Endothelial cell of umbilical vein (primary cell): ENCODE measurements around the gene LCMT1. TPM values are rescaled to one million over a fixed set of nuclear protein-coding genes. Genes with fewer than 3 reads are reported as not detected.

ENCODE experiments used
- BruUV-seq: library from RNA; stranded (reverse); fragments of 400-500 nt; replicated peaks from 2 replicates; lab custom pipeline; 2021; lab: Mats Ljungman, UMichigan
- CTCF ChIA-PET: fragments of 300-600, 350-600 bp; sonication (Branson Sonifier 250); formaldehyde crosslinking; loops from one replicate; lab custom pipeline; 2021; ENCODE audit warnings: antibody characterized with exemption, inconsistent platforms; lab: Charles Lee
- POLR2A ChIA-PET: fragments of 300-600, 350-600 bp; sonication (Branson Sonifier 250); formaldehyde crosslinking; loops from one replicate; lab custom pipeline; 2021; ENCODE audit warnings: antibody characterized with exemption, inconsistent platforms; lab: Charles Lee
- DNase-seq: peaks from one replicate; pipeline ENCODE4 v3.0.0-alpha.2; 2011; ENCODE audit warnings: low read depth, low spot score
- FAIRE-seq: peaks from 2 replicates; lab custom pipeline; 2011; peaks lifted over from hg19 to GRCh38; lab: Jason Lieb, UNC
- H2AFZ ChIP-seq: 2 replicates; pipeline ENCODE4 v1.6.0; 2012; ENCODE audit warnings: low read depth, low read length, control low read depth, inconsistent platforms
- H3K27ac ChIP-seq: 2 replicates; pipeline ENCODE4 v1.5.1; 2011; ENCODE audit warnings: low read depth, mild to moderate bottlenecking, control low read depth, low read length, moderate library complexity; ENCODE audit not compliant: insufficient read depth
- H3K27me3 ChIP-seq, 2 experiments: 2 replicates each; pipeline versions ENCODE4 v1.6.0 to v1.6.1; 2011; ENCODE audit warnings: low read length in 2 of 2, mixed read lengths in 1 of 2; ENCODE audit not compliant: control insufficient read depth in 2 of 2, insufficient read depth in 2 of 2
- H3K36me3 ChIP-seq, 2 experiments: 2 replicates in 1 of 2; 3 replicates in 1 of 2; pipeline ENCODE4 v1.5.1; 2011; ENCODE audit warnings: low read length in 2 of 2, mild to moderate bottlenecking in 1 of 2, moderate library complexity in 1 of 2; ENCODE audit not compliant: control insufficient read depth in 2 of 2, insufficient read depth in 2 of 2; ENCODE audit errors: extremely low read depth in 1 of 2
- H3K4me1 ChIP-seq: 3 replicates; pipeline ENCODE4 v1.5.1; 2011; ENCODE audit warnings: mild to moderate bottlenecking, low read length; ENCODE audit not compliant: control insufficient read depth, insufficient read depth; ENCODE audit errors: extremely low read depth
- H3K4me2 ChIP-seq: 2 replicates; pipeline ENCODE4 v1.6.1; 2011; ENCODE audit warnings: low read length, control low read depth, mixed read lengths; ENCODE audit not compliant: insufficient read depth
- H3K4me3 ChIP-seq, 3 experiments: fragments of 200-600 bp in 1 of 3; sonication (generic), shearing (Covaris generic) in 1 of 3; replicated peaks in 1 of 3; 2 replicates each; pipeline ENCODE4 v1.5.1; 2011 to 2016; ENCODE audit warnings: control low read depth in 3 of 3, low read length in 3 of 3, mild to moderate bottlenecking in 2 of 3, inconsistent platforms in 1 of 3, low read depth in 1 of 3, moderate library complexity in 1 of 3; ENCODE audit not compliant: insufficient read depth in 1 of 3
- H3K79me2 ChIP-seq: 2 replicates; pipeline ENCODE4 v1.6.0; 2012; ENCODE audit warnings: low read length, inconsistent platforms; ENCODE audit not compliant: control insufficient read depth, insufficient read depth
- H3K9ac ChIP-seq: replicated peaks from 2 replicates; pipeline ENCODE3; 2011; ENCODE audit warnings: low read length, control low read depth; ENCODE audit not compliant: insufficient read depth; ENCODE audit errors: extremely low read depth
- H3K9me1 ChIP-seq: replicated peaks from 3 replicates; pipeline ENCODE4 v1.6.0; 2011; ENCODE audit warnings: mild to moderate bottlenecking, low read length; ENCODE audit not compliant: control insufficient read depth, insufficient read depth; ENCODE audit errors: extremely low read depth
- H3K9me3 ChIP-seq: replicated peaks from 2 replicates; pipeline ENCODE4 v1.5.1; 2012; ENCODE audit warnings: low read length, inconsistent platforms; ENCODE audit not compliant: control insufficient read depth, insufficient read depth
- H4K20me1 ChIP-seq: replicated peaks from 2 replicates; pipeline ENCODE3; 2011; ENCODE audit warnings: mild to moderate bottlenecking, low read length; ENCODE audit not compliant: control insufficient read depth, insufficient read depth; ENCODE audit errors: extremely low read depth
- CTCF ChIP-seq, 2 donors: IDR thresholded peaks; 1 replicate in 1 of 2; 2 replicates in 1 of 2; pipeline ENCODE4 v1.5.1; 2011; ENCODE audit warnings: low read length in 2 of 2, mild to moderate bottlenecking in 2 of 2, moderate library complexity in 2 of 2, control low read depth in 1 of 2, inconsistent platforms in 1 of 2, low read depth in 1 of 2; ENCODE audit not compliant: insufficient read depth in 1 of 2; ENCODE audit errors: extremely low read depth in 1 of 2
- EZH2 ChIP-seq: IDR thresholded peaks from 2 replicates; pipeline ENCODE4 v1.6.1; 2012; ENCODE audit warnings: borderline replicate concordance, low read depth, mild to moderate bottlenecking, moderate library complexity, low read length, inconsistent platforms; ENCODE audit not compliant: severe bottlenecking
- FOS ChIP-seq: IDR thresholded peaks from 2 replicates; pipeline ENCODE4 v1.6.1; 2011; ENCODE audit warnings: mild to moderate bottlenecking, low read length, moderate library complexity, borderline replicate concordance; ENCODE audit not compliant: insufficient read depth
- GATA2 ChIP-seq: IDR thresholded peaks from 2 replicates; pipeline ENCODE4 v1.7.0; 2011; ENCODE audit warnings: low read depth, mild to moderate bottlenecking, moderate library complexity, mixed read lengths, low read length; ENCODE audit not compliant: insufficient read length, insufficient read depth
- JUN ChIP-seq: IDR thresholded peaks from 2 replicates; pipeline ENCODE4 v1.6.1; 2011; ENCODE audit warnings: borderline replicate concordance, low read depth; ENCODE audit not compliant: insufficient read length, insufficient read depth
- MYC ChIP-seq: IDR thresholded peaks from one replicate; pipeline ENCODE4 v1.6.1; 2011; ENCODE audit warnings: mild to moderate bottlenecking, low read depth, low read length
- POLR2A ChIP-seq: IDR thresholded peaks from 2 replicates; pipeline ENCODE4 v1.6.1; 2012; ENCODE audit warnings: low read depth, mild to moderate bottlenecking, control low read depth, low read length
- POLR2AphosphoS5 ChIP-seq: IDR thresholded peaks from 2 replicates; pipeline ENCODE4 v1.6.1; 2012; ENCODE audit warnings: low read depth, mild to moderate bottlenecking, control low read depth, low read length, moderate library complexity; ENCODE audit not compliant: insufficient read depth
- dilution Hi-C: fragments of 300-500 bp; cut with MboI; formaldehyde crosslinking; loops from one replicate; pipeline ENCODE4 v1.15.0; 2019; ENCODE audit warnings: low sequenced_read_pairs; ENCODE audit not compliant: extremely low pct_ligation_motif_present
- intact Hi-C: fragments of 100-400 bp; cut with micrococcal nuclease; formaldehyde crosslinking; loops from one replicate; pipeline ENCODE4 v1.10.0; 2022
- polyA plus RNA-seq, 4 experiments: library from polyadenylated mRNA; depleted of rRNA in 3 of 4; stranded (reverse) in 3 of 4; unstranded in 1 of 4; fragments of >200 nt; gene quantifications; 2 replicates each; pipeline versions ENCODE4 v1.2.1 to v1.2.3, GENCODE V29; 2011 to 2012; ENCODE audit warnings: missing spikeins in 1 of 4
- total RNA-seq: library from RNA; stranded (reverse); gene quantifications from 2 replicates; pipeline ENCODE4 v1.2.3, GENCODE V29; 2021
- TF ChIP-seq, protein P1 (sequence below): IDR thresholded peaks from 2 replicates; pipeline ENCODE4 v1.6.1; 2011; ENCODE audit not compliant: insufficient read depth, insufficient read length

Gene LCMT1
- total and polyA plus RNA-seq, 2 donors (not counting 3 experiments of a cell fraction or from before 2014, with no cell fraction given) = 23.5 to 36.2 TPM

GRCh38 chr16:25194273-25194878 lies 82.8 kb downstream of the LCMT1 start:
- Histone ChIP-seq H3K9ac (no peak overlapping the region), H3K4me1 (no peaks in the 10 kb centered on the region), H3K36me3 (no peaks in the 10 kb centered on the region), H3K27ac (no peak overlapping the region), H3K9me1 (no peaks in the 10 kb centered on the region), H3K4me3 (no peak overlapping the region), H3K79me2 (no peaks in the 10 kb centered on the region), H3K4me2 (no peak overlapping the region), H3K9me3 (no peaks in the 10 kb centered on the region), H3K27me3 (no peaks in the 10 kb centered on the region), H4K20me1 (no peaks in the 10 kb centered on the region), H2AFZ (no peak overlapping the region)
- ChIA-PET CTCF (interaction anchor here (1.0 kb wide), 2 partner anchors 10 to 38 kb away, joined by 3 read pairs; no protein-coding TSS in a partner anchor), POLR2A (no interaction called here)
- TF ChIP-seq FOS (no peak), POLR2AphosphoS5 (no peak), JUN (no peak), GATA2 (no peak)
- DNase-seq = no peak
- intact Hi-C loops = no loop called here
- dilution Hi-C loops = no loop called here
- BruUV-seq = no TSS peak
- no peak for FAIRE-seq

DNA sequence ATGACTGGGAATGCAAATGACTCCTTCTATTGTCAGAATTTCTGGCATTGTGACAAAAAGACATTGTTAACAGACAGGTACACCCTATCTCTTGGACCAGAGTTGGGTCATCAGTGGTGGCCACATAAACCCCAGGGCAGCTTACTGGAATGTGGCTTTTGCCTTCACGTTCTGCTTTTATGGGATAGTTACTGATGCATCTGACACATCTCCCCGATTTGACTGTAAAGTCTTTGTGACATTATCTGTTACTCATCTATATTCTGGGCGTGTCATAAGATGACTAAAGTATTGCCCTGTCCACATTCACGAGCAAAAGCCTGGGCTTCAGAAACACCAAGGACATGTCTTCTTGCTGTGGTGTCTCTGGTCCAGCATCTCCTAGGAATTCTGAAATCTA lies 86.5 kb downstream of the LCMT1 start:
- CTCF ChIA-PET = no interaction called here
- TF ChIP-seq POLR2AphosphoS5 = no peak
- no peak for TF ChIP-seq GATA2
- no peak for TF ChIP-seq POLR2A
- no peak for TF ChIP-seq CTCF (IDR thresholded peaks at IDR 0.05; ENCODE audit: extremely low read depth in 1 of 2, insufficient read depth in 1 of 2, low read depth in 1 of 2, low read length in 2 of 2)
- TF ChIP-seq, protein P1, sequence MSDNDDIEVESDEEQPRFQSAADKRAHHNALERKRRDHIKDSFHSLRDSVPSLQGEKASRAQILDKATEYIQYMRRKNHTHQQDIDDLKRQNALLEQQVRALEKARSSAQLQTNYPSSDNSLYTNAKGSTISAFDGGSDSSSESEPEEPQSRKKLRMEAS = no peak
- TF ChIP-seq FOS = no peak
- TF ChIP-seq EZH2 = no peak
- TF ChIP-seq JUN = no peak
- TF ChIP-seq MYC = no peak
- Histone ChIP-seq H3K4me2 (no peak overlapping the region), H3K9me3 (no peaks in the 10 kb centered on the region), H3K27ac (no peak overlapping the region), H3K9ac (no peak overlapping the region), H3K36me3 (no peaks in the 10 kb centered on the region), H3K27me3 (no peaks in the 10 kb centered on the region), H4K20me1 (no peaks in the 10 kb centered on the region), H3K4me1 (no peaks in the 10 kb centered on the region), H3K79me2 (no peaks in the 10 kb centered on the region), H3K4me3 (no peak overlapping the region), H2AFZ (no peak overlapping the region), H3K9me1 (no peaks in the 10 kb centered on the region)
- POLR2A ChIA-PET = no interaction called here
- FAIRE-seq = no peak
- DNase-seq = no peak
- dilution Hi-C loops = no loop called here
- intact Hi-C loops = no loop called here
- BruUV-seq = no TSS peak
